ENCODE measurements around the gene ORC1.

ORC1 gene

DNA sequence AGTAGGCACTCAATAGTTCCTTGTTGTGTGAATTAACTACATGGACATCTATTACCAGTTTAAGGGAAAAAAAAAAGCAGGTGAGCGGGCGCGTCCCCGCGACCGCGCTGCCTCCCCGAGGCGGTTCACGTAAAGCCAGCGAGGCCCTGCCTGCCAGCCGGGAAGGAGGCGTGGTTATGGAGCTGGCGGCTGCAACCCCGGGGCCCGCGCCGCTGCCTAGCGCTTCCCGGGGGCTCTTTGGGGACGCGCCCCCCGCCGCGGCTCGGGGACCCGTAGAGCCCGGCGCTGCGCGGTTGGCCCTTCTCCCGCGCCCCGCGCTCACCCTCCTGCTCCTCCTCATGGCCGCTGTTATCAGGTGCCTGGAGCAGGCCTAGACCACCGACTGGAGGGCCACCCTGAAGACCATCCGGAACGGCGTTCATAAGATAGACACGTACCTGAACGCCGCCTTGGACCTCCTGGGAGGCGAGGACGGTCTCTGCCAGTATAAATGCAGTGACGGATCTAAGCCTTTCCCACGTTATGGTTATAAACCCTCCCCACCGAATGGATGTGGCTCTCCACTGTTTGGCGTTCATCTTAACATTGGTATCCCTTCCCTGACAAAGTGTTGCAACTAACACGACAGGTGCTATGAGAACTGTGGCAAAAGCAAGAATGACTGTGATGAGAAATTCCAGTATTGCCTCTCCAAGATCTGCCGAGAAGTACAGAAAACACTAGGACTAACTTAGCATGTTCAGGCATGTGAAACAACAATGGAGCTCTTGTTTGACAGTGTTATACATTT, 35.6 kb downstream of the ORC1 start:
- H3K27me3 ChIP-seq (ENCODE audit: insufficient read depth, poor library complexity, severe bottlenecking), result no peaks in the 10 kb centered on the region
- H3K4me1 ChIP-seq (ENCODE audit: insufficient read depth, poor library complexity, severe bottlenecking), result peaks cover 11% of the 10 kb centered on the region
- no peaks in the 10 kb centered on the region for H3K9me3 ChIP-seq (ENCODE audit: severe bottlenecking)
- peak overlapping the region; percentile 41 for H3K27ac ChIP-seq (ENCODE audit: poor library complexity, severe bottlenecking)
- peak; percentile 36 for ATAC-seq (ENCODE audit: low read depth)
- no peak for DNase-seq (ENCODE audit: low spot score)
- peak overlapping the region; percentile 40 for H3K4me3 ChIP-seq (ENCODE audit: severe bottlenecking)
- peak; percentile 43 for TF ChIP-seq CTCF (IDR thresholded peaks at IDR 0.05; ENCODE audit: poor library complexity, severe bottlenecking)
- H3K36me3 ChIP-seq (ENCODE audit: low read depth), result peaks cover 30% of the 10 kb centered on the region

DNA sequence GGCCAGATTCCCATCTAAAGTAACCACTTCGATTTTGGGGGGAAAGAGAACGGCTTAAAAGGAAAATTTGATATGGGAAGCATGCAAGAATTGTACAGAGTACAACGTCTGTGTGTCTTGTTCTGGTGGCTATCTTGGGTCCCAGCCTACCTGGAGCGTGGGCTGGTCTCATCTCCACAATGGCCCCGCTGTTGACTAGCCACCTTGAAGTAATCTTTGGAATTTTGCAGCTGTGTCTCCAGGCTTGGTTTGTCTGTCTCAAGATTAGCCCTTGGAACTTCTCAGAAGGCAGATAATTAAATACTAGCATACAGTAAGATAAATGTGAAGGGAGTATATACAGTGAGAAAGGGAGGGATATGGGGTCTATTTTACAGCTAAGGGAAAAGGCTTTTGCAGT, 37.0 kb downstream of the ORC1 start:
- Histone ChIP-seq H3K4me3 (ENCODE audit: severe bottlenecking) (no peak overlapping the region), H3K4me1 (ENCODE audit: insufficient read depth, poor library complexity, severe bottlenecking) (peaks cover 11% of the 10 kb centered on the region), H3K27ac (ENCODE audit: poor library complexity, severe bottlenecking) (no peak overlapping the region), H3K36me3 (ENCODE audit: low read depth) (peaks cover 26% of the 10 kb centered on the region), H3K27me3 (ENCODE audit: insufficient read depth, poor library complexity, severe bottlenecking) (no peaks in the 10 kb centered on the region), H3K9me3 (ENCODE audit: severe bottlenecking) (no peaks in the 10 kb centered on the region)
- no peak for DNase-seq (ENCODE audit: low spot score)
- TF ChIP-seq CTCF (IDR thresholded peaks at IDR 0.05; ENCODE audit: poor library complexity, severe bottlenecking), result no peak
- no peak for ATAC-seq (ENCODE audit: low read depth)

GRCh38 chr1:52366517-52366827, 37.8 kb downstream of the ORC1 start:
- ATAC-seq (ENCODE audit: low read depth) (no peak), DNase-seq (ENCODE audit: low spot score) (no peak)
- Histone ChIP-seq H3K27ac (ENCODE audit: poor library complexity, severe bottlenecking) (no peak overlapping the region), H3K9me3 (ENCODE audit: severe bottlenecking) (no peaks in the 10 kb centered on the region), H3K27me3 (ENCODE audit: insufficient read depth, poor library complexity, severe bottlenecking) (no peaks in the 10 kb centered on the region), H3K4me1 (ENCODE audit: insufficient read depth, poor library complexity, severe bottlenecking) (peaks cover 11% of the 10 kb centered on the region), H3K4me3 (ENCODE audit: severe bottlenecking) (peak overlapping the region; percentile 81), H3K36me3 (ENCODE audit: low read depth) (peaks cover 28% of the 10 kb centered on the region)
- TF ChIP-seq CTCF (IDR thresholded peaks at IDR 0.05; ENCODE audit: poor library complexity, severe bottlenecking), result no peak

- ATAC-seq (ENCODE audit: low read depth) (peak; percentile 89), DNase-seq (ENCODE audit: low spot score) (peak; percentile 99)
- no peaks in the 10 kb centered on the region for H3K9me3 ChIP-seq (ENCODE audit: severe bottlenecking)
- no peak for TF ChIP-seq CTCF (IDR thresholded peaks at IDR 0.05; ENCODE audit: poor library complexity, severe bottlenecking)
- H3K36me3 ChIP-seq (ENCODE audit: low read depth), result peaks cover 32% of the 10 kb centered on the region
- H3K4me1 ChIP-seq (ENCODE audit: insufficient read depth, poor library complexity, severe bottlenecking), result peaks cover 11% of the 10 kb centered on the region
- H3K4me3 ChIP-seq (ENCODE audit: severe bottlenecking), result peak within 1 kb of the TSS; percentile 81
- no peaks in the 10 kb centered on the region for H3K27me3 ChIP-seq (ENCODE audit: insufficient read depth, poor library complexity, severe bottlenecking)
- peak within 1 kb of the TSS; percentile 82 for H3K27ac ChIP-seq (ENCODE audit: poor library complexity, severe bottlenecking)
Observed at GRCh38 chr1:52365746-52366516, 38.3 kb downstream of the ORC1 start, which contains the start of gene CC2D1B. Gene CC2D1B, minus strand, starts transcription at chr1:52366205. Its CDS starts 1,585 bp downstream, at chr1:52364620.
